Fibroblast of pulmonary artery (primary cell): ENCODE data around the gene SORL1.
"Not testable (repeated sequence)": the region's sequence is repeated elsewhere in the genome, so short reads cannot be mapped to it uniquely, and the experiment has no call there.

ENCODE experiments used
- DNase-seq: peaks from one replicate; pipeline ENCODE4 v3.0.0-alpha.2; 2010; ENCODE audit warnings: low read depth
- H3K4me3 ChIP-seq: replicated peaks from 2 replicates; pipeline ENCODE4 v1.5.1; 2011; ENCODE audit warnings: low read depth, mild to moderate bottlenecking, control low read depth, low read length, moderate library complexity
- TF ChIP-seq, protein P1 (sequence below): IDR thresholded peaks from 2 replicates; pipeline ENCODE4 v1.5.1; 2011; ENCODE audit warnings: mild to moderate bottlenecking, control low read depth, low read length, inconsistent platforms; ENCODE audit errors: missing control alignments

SORL1 gene

DNA sequence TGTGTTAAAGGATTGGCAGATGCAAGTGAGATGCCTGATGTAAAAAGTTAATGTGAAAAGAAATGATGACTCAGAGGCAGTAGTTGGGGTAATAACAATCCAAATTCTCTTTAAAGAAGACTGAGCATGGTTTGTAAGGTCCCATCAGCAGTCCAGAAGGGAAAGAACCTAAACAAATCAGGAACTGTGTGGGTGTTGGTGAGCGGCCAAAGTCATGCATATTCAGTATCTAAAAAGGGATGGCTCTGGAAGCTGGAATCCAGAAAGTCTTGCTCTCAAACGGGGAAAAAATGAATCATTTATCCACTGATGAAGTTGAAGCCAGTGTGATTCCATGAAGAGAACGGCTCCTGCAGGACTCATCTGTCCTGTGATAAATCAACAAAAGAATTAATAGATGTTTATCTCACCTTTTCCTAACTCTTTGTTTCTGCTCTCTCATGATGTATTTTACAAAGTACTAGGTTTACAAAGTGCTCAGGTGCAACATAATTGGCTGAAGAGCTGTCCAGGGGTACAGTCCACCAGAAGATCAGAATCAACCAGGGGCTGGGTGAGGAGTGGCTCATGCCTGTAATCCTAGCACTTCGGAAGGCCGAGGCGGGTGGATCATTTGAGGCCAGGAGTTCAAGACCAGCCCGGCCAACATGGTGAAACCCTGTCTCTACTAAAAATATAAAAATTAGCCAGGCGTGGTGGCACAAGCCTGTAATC is 21.1 kb downstream of the SORL1 start:
- no peak overlapping the region for H3K4me3 ChIP-seq
- peak; percentile 39 for DNase-seq
- TF ChIP-seq, protein P1, sequence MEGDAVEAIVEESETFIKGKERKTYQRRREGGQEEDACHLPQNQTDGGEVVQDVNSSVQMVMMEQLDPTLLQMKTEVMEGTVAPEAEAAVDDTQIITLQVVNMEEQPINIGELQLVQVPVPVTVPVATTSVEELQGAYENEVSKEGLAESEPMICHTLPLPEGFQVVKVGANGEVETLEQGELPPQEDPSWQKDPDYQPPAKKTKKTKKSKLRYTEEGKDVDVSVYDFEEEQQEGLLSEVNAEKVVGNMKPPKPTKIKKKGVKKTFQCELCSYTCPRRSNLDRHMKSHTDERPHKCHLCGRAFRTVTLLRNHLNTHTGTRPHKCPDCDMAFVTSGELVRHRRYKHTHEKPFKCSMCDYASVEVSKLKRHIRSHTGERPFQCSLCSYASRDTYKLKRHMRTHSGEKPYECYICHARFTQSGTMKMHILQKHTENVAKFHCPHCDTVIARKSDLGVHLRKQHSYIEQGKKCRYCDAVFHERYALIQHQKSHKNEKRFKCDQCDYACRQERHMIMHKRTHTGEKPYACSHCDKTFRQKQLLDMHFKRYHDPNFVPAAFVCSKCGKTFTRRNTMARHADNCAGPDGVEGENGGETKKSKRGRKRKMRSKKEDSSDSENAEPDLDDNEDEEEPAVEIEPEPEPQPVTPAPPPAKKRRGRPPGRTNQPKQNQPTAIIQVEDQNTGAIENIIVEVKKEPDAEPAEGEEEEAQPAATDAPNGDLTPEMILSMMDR = no peak

DNA sequence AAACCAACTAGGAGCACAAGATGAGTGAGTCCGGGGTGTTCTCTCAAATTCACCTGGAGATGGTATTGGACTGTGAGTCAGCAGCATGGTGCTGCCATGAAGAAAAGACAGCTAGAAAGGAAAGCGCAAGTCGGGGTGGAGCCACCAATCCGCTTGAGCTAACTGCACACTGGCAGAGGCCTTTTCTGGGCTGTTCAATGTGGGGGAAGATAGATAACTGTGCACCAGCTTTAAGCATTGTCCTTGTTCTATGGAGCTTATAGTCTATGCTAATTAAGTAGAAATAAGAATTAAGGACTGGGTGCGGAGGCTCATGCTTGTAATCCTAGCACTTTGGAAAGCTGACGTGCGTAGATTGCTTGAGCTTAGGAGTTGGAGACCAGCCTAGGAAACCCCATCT is 22.6 kb downstream of the SORL1 start:
- no peak for DNase-seq
- TF ChIP-seq, protein P1 = no peak
- H3K4me3 ChIP-seq = no peak overlapping the region

DNA sequence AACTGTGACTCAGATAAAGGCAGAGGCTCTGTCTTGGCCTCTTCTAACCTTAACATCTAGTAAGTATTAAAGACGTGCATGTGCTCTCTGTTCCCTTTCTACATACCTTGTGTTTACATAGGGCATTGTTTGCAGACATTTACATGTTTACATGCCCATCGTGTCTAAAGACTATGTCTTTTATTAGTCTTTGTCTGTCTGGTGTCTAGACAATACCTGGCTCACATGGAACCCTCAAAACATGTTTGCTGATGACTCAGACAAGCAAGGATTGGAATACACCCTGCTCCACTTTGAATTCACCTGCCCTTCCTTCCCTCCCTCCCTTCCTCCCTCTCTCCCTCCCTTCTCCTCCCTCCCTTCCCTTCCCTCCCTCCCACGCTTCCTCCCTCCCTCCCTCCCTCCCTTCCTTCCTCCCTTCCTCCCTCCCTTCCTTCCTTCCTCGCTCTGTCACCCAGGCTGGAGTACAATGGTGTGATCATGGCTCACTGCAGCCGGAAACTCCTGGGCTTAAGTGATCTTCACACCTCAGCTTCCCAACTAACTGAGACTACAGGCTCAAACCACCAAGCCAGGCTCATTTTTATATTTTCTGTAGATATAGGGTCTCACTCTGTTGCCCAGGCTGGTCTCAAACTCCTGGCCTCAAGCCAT is 24.4 kb downstream of the SORL1 start:
- no peak overlapping the region for H3K4me3 ChIP-seq
- TF ChIP-seq, protein P1 = no peak
- no peak for DNase-seq

DNA sequence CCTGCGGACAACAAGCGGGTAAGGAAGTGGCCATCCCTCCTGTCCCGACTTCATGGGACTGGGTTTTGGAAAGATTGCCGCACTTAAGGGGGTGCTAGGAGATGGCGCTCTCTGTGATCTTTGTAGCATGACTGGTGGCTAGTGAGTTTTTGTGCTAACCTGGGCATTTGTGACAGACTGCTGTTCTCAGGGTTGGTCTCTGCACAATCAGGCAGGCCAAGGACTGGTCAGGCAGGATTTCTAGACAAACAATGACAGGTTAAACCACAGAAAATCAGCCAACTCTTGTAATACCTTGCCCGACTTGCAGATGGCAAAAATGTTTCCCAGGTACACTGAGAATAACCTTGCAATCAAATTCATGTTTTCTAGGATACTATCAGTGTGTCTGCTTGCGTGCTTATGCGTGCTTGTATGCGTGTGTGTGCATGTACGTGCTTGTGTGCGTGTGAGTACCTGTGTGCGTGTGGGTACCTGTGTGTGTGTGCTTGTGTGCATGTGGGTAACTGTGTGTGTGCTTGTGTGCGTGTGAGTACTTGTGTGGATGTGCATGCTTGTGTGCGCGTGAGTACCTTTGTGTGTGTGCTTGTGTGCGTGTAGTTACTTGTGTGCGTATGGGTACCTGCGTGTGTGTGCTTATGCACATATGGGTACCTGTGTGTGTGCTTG is 26.2 kb downstream of the SORL1 start:
- TF ChIP-seq, protein P1 = no peak
- H3K4me3 ChIP-seq = no peak overlapping the region

DNA sequence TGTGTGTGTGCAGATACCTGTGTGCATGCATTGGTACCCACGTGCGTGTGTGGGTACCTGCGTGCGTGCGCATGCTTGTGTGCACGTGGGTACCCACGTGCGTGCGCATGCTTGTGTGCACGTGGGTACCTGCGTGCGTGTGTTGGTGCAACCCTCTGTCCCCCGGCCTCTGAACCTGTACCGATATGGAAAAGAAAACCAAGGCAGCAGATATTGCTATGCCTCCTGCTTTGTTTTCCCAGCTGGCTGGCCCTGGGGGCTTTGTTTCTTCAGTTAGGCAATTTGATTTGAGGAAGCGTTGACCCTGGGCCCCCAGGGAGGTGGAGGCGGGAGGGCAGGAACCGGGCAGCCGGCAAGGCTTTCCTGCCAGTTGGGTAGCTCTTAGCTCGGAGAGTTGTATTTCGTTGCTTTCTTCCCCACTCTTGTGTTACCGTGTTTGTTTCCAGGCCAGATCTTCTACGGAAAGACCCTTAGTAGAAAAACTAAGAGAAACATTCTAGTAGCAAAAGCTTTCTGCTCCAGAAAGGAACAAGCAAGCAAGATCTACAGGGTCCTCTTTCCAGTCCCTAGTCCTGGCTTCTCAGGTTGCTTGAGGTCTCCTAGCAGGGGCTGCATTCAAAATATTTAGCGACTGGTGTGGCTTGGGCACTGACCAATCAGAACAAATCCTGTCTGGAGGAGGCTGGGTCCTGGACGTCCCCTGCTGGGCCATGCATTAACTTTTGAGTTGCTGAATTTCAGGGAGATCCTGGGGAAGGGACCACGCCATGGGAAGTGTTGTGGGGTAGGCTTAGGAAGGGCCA is 27.0 kb downstream of the SORL1 start:
- TF ChIP-seq, protein P1 = no peak
- no peak overlapping the region for H3K4me3 ChIP-seq
- DNase-seq = no peak

More for the DNA sequence above, 26.2 kb downstream of the SORL1 start:
- no peak for DNase-seq

DNA sequence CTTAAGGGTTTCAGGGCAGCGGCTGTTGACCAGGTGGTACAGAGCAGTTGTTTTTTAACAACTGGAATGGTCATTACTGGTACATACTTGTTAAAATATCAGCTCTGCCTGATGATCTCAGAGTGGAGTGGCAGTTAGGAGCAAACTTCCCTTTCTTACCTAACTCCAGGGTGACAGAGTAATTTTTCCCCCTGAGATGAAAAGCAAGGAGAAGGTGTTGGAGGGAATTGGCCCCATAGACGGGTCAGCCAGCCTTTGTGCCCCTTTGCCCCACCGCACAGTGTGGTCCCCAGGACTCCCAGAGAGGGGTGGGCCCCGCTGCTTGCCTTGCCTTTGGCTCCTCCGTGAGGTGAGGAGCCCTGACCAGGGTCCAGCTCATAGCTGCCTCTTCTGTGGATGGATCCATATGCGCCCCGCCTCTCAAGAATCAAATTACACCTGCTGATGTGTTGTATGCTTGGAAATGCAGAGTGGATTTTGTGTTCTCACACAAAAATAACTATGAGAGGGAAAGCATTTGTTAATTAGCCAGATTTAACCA is 27.7 kb downstream of the SORL1 start:
- H3K4me3 ChIP-seq = no peak overlapping the region
- TF ChIP-seq, protein P1 = no peak
- no peak for DNase-seq

DNA sequence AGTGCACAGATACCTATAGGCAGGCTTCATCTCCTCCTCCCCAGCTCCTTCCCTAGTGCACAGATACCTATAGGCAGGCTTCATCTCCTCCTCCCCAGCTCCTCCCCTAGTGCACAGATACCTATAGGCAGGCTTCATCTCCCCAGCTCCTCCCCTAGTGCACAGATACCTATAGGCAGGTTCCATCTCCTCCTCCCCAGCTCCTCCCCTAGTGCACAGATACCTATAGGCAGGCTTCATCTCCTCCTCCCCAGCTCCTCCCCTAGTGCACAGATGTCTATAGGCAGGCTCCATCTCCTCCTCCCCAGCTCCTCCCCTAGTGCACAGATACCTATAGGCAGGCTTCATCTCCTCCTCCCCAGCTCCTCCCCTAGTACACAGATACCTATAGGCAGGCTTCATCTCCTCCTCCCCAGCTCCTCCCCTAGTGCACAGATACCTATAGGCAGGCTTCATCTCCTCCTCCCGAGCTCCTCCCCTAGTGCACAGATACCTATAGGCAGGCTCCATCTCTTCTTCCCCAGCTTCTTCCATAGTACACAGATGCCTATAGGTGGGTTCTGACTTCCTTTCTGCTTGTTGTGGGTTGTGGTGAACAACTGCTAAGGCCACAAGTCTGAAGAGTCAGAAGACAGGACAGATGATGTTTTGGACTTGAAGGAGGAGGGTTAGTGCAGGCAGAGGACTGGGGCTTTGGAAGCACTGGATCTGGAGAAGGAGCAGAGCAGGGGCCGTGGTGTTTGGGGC is 29.5 kb downstream of the SORL1 start:
- not testable (repeated sequence) for DNase-seq, H3K4me3 ChIP-seq
